Cardiac muscle cell (in vitro differentiated cells and primary cell): Measurements from ENCODE around the gene OR12D2. TPM values are rescaled to one million over a fixed set of nuclear protein-coding genes. Genes with fewer than 3 reads are reported as not detected.

Experiments used
- DNase-seq, 2 donors: peaks; one replicate each; pipeline versions ENCODE4 v3.0.0 to v3.0.0-alpha.2; 2010 to 2017; ENCODE audit warnings: low read depth in 1 of 2, low spot score in 1 of 2
- H3K27ac ChIP-seq: fragments of 200-600 bp; sonication (generic); 2 replicates; pipeline ENCODE4 v1.5.1; 2016
- H3K27me3 ChIP-seq: fragments of 200-600 bp; sonication (generic); 2 replicates; pipeline ENCODE4 v1.6.0; 2016; ENCODE audit warnings: control low read depth
- H3K36me3 ChIP-seq: fragments of 200-600 bp; sonication (generic); 2 replicates; pipeline ENCODE4 v1.5.1; 2016; ENCODE audit warnings: control low read depth
- H3K4me1 ChIP-seq: fragments of 200-600 bp; sonication (generic); 2 replicates; pipeline ENCODE4 v1.8.1; 2017; ENCODE audit warnings: low read depth, mild to moderate bottlenecking, mixed run types
- H3K4me3 ChIP-seq: fragments of 200-600 bp; sonication (generic); 2 replicates; pipeline ENCODE4 v1.5.1; 2016; ENCODE audit warnings: mild to moderate bottlenecking
- H3K9me3 ChIP-seq: fragments of 200-600 bp; sonication (generic); 2 replicates; pipeline ENCODE4 v1.5.1; 2017; ENCODE audit warnings: low read depth, mild to moderate bottlenecking, control low read depth
- polyA plus RNA-seq: library from polyadenylated mRNA; unstranded; fragments of >200 nt; fragmentation: Nextera tagmentation; extraction: Ambion mirVana; gene quantifications from 2 replicates; pipeline ENCODE4 v1.2.1, GENCODE V29; 2016
- total RNA-seq: library from RNA; depleted of rRNA; stranded (reverse); fragments of >200 nt; gene quantifications from 2 replicates; pipeline ENCODE4 v1.2.3, GENCODE V29; 2016
- TF ChIP-seq, protein P1 (sequence below): IDR thresholded peaks from 2 replicates; pipeline ENCODE4 v1.5.1; 2012; ENCODE audit warnings: low read depth, mild to moderate bottlenecking, low read length

The OR12D2 gene
- total and polyA plus RNA-seq, 2 experiments from 2014 or later: not detected

DNA sequence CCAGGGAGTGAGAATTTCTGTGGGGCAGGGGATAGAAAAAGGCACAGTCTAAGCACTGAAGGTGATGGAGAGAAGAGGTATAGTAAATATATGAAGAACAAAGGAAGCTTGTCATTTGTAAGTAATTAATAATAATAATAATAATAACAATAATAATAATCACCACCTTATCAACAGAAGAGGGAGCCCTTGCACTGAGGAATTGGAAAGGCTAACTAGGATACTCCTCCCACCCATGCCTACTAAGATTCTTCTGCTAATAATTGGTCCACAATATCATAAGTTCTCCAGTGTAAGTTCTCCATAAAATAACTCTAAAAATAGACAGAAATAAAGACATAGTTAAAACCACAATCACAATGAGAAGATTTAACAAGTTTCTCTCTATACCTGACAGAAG, 19.4 kb upstream of the OR12D2 start:
- Histone ChIP-seq H3K36me3 (no peaks in the 10 kb centered on the region), H3K4me1 (no peaks in the 10 kb centered on the region), H3K27ac (no peak overlapping the region), H3K4me3 (no peak overlapping the region), H3K9me3 (no peaks in the 10 kb centered on the region), H3K27me3 (no peaks in the 10 kb centered on the region)
- peak; percentile 6 to 11 for DNase-seq
- TF ChIP-seq, protein P1, sequence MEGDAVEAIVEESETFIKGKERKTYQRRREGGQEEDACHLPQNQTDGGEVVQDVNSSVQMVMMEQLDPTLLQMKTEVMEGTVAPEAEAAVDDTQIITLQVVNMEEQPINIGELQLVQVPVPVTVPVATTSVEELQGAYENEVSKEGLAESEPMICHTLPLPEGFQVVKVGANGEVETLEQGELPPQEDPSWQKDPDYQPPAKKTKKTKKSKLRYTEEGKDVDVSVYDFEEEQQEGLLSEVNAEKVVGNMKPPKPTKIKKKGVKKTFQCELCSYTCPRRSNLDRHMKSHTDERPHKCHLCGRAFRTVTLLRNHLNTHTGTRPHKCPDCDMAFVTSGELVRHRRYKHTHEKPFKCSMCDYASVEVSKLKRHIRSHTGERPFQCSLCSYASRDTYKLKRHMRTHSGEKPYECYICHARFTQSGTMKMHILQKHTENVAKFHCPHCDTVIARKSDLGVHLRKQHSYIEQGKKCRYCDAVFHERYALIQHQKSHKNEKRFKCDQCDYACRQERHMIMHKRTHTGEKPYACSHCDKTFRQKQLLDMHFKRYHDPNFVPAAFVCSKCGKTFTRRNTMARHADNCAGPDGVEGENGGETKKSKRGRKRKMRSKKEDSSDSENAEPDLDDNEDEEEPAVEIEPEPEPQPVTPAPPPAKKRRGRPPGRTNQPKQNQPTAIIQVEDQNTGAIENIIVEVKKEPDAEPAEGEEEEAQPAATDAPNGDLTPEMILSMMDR: no peak

DNA sequence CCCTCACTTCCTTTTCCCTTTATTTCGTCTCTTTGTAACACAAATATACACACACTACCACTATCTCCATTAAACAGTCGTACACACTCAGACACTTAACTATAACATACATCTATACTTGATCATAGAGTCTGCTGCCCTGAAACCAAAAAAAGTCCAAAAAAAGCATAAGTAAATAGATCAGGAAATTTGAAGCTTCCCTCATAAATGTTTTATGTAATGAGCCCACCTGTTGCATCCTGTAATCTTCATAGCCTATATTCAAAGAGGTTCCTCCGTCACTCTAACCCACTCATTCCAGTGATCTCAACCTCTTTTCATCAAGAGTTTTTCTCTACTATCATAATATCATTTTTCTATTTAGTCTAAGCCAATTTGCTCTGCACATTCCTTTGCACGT, 6.9 kb upstream of the OR12D2 start:
- H3K27me3 ChIP-seq: peaks cover 2% of the 10 kb centered on the region
- no peak overlapping the region for H3K27ac ChIP-seq
- no peaks in the 10 kb centered on the region for H3K4me1 ChIP-seq
- DNase-seq: no peak
- no peaks in the 10 kb centered on the region for H3K36me3 ChIP-seq
- H3K4me3 ChIP-seq: no peak overlapping the region
- H3K9me3 ChIP-seq: no peaks in the 10 kb centered on the region
- TF ChIP-seq, protein P1: no peak

DNA sequence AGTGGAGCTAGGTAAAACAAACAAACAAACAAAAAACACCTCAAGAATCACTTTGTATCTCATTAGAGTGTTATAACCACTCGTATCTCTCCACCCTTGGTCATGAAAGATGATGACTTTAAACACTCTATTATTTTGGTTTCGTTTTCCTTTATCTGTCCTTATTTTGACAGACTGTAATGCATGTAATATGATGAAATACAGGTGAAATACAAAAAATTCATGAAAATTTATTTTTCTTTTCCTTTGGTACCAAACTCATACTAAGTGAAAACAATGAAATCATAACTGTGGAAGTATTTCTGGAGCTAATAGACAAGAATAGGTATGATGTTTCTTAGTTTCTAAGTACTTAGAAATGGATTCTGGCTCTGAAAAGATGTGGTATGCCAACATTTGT, 4.1 kb downstream of the OR12D2 start:
- H3K9me3 ChIP-seq: no peaks in the 10 kb centered on the region
- no peaks in the 10 kb centered on the region for H3K27me3 ChIP-seq
- no peak overlapping the region for H3K4me3 ChIP-seq
- H3K4me1 ChIP-seq: no peaks in the 10 kb centered on the region
- H3K27ac ChIP-seq: no peak overlapping the region
- no peaks in the 10 kb centered on the region for H3K36me3 ChIP-seq
- DNase-seq: no peak
- TF ChIP-seq, protein P1: no peak

DNA sequence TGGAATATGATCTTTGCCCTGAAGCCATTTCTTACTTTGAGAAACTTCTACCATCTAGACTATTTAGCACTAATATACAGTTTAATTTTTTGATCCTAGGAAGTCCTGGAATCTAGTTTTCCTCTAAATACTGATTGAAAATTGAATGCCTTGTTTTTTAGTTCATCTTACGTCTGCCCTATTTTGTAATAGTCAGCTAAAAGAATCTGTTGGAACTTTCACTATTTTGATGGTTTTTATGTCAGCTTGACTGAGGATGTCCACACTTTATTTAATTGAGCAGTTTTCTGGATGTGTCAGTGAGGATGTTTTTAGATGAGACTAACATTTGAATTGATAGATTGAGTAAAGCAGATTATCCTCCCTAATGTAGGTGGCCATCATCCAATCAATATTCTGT, 8.4 kb downstream of the OR12D2 start:
- DNase-seq: no peak
- Histone ChIP-seq H3K36me3 (no peaks in the 10 kb centered on the region), H3K27ac (no peak overlapping the region), H3K9me3 (no peaks in the 10 kb centered on the region), H3K4me3 (no peak overlapping the region), H3K4me1 (no peaks in the 10 kb centered on the region), H3K27me3 (no peaks in the 10 kb centered on the region)
- TF ChIP-seq, protein P1: no peak

DNA sequence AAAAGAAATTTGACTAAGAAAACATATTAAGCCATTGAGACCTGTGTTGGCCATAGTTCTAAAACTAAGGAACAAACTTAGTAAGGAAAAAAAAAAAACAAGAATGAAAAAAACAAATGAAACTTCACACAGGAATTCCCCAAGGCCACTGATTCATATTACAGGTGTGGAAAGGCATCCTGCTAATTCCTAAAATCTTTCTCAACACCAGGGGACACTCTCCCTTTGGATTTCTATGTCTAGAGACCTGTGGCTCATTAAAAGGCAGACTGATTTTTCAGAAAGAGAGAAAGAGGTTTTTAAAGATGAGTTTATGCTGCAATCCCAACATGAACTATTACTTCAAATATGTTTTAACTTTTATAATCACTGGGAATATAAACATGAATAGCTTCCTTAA, 19.2 kb downstream of the OR12D2 start, which contains the start of gene OR12D1:
Gene OR12D1 (plus strand): TSS at position 341 of the 400 bp plus-strand sequence.
- H3K27me3 ChIP-seq: no peaks in the 10 kb centered on the region
- no peak for DNase-seq
- no peaks in the 10 kb centered on the region for H3K36me3 ChIP-seq

More for the DNA sequence above, 19.2 kb downstream of the OR12D2 start, which contains the start of gene OR12D1:
- TF ChIP-seq, protein P1: no peak
- Histone ChIP-seq H3K9me3 (no peaks in the 10 kb centered on the region), H3K27ac (no peak within 1 kb of the TSS), H3K4me1 (no peaks in the 10 kb centered on the region), H3K4me3 (no peak within 1 kb of the TSS)
